HG02885 (cell line): Measurements from ENCODE around the gene ZNF536.

Experiments used
- ATAC-seq: cut with Tn5 transposase; IDR thresholded peaks from one replicate; pipeline ENCODE4 v1.9.1; 2021; ENCODE audit warnings: mild to moderate bottlenecking; ENCODE audit not compliant: unreplicated experiment, poor library complexity

Gene ZNF536

GRCh38 chr19:30549151-30549550, 177.0 kb downstream of the ZNF536 start:
- no peak for ATAC-seq

GRCh38 chr19:30551271-30551670, 179.1 kb downstream of the ZNF536 start:
- no peak for ATAC-seq

GRCh38 chr19:30552593-30552992, 180.4 kb downstream of the ZNF536 start:
- ATAC-seq, result no peak

GRCh38 chr19:30555075-30555790, 183.0 kb downstream of the ZNF536 start:
- no peak for ATAC-seq

- ATAC-seq, result no peak
Measured at GRCh38 chr19:30555791-30556110, 183.6 kb downstream of the ZNF536 start.

GRCh38 chr19:30556230-30556711, 184.1 kb downstream of the ZNF536 start:
- ATAC-seq, result no peak

- ATAC-seq, result no peak
Measured at GRCh38 chr19:30557212-30557611, 185.0 kb downstream of the ZNF536 start.

GRCh38 chr19:30557927-30558557, 185.9 kb downstream of the ZNF536 start:
- no peak for ATAC-seq

- ATAC-seq, result no peak
Measured at GRCh38 chr19:30558793-30559192, 186.6 kb downstream of the ZNF536 start.

- no peak for ATAC-seq
Measured at GRCh38 chr19:30559446-30559845, 187.3 kb downstream of the ZNF536 start.

GRCh38 chr19:30562981-30563380, 190.8 kb downstream of the ZNF536 start:
- ATAC-seq, result no peak

- no peak for ATAC-seq
Measured at GRCh38 chr19:30563691-30564090, 191.5 kb downstream of the ZNF536 start.

GRCh38 chr19:30564551-30565011, 192.4 kb downstream of the ZNF536 start:
- no peak for ATAC-seq

GRCh38 chr19:30565636-30566035, 193.5 kb downstream of the ZNF536 start:
- no peak for ATAC-seq

- ATAC-seq, result no peak
Measured at GRCh38 chr19:30566681-30567420, 194.7 kb downstream of the ZNF536 start.

GRCh38 chr19:30567536-30568232, 195.5 kb downstream of the ZNF536 start:
- no peak for ATAC-seq

- no peak for ATAC-seq
Measured at GRCh38 chr19:30570194-30570593, 198.0 kb downstream of the ZNF536 start.

GRCh38 chr19:30577551-30578105, 205.4 kb downstream of the ZNF536 start:
- ATAC-seq, result no peak

- ATAC-seq, result no peak
Measured at GRCh38 chr19:30579419-30579818, 207.2 kb downstream of the ZNF536 start.

- no peak for ATAC-seq
Measured at GRCh38 chr19:30580673-30581072, 208.5 kb downstream of the ZNF536 start.
